ENCODE results near the gene SS18L1. TPM values are rescaled to one million over a fixed set of nuclear protein-coding genes. Genes with fewer than 3 reads are reported as not detected.

SS18L1 gene
- total and polyA plus RNA-seq, 2 experiments from 2014 or later: 6.5 to 32.6 TPM

DNA sequence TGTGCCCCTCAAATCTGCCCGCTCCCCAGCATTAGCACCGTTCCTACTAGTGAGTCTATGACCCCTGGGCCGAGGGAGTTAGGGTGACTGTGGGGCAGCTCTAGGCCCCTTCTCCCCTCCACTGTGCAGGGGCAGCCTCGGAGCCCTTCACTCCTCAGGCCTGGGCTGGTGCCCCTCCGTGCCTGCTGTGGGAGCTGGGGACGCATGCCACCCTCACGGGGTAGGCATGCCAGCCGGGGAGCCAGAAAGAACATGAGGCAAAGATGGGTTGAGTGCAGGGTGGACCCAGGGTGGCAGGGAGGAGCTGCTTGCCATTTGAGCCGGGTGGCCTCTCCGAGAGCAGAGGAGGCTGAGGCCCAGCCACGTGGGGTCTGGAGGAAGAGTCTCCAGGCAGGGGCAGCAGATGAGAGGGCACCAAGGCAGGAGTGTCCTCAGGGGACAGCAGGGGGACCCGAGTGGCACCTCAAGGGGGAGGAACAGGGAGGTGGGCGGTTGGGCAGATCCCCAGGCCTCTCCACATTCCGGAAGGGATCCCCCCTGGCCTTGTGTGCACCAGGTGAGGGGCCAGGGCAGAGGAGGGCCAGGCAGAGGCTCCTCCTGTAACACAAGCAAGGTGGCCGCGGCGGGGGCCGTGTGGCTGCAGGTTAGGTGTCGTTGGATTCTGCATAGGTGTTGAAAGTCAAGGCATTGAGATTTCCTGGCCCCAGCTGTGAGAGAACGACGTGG lies 39.9 kb upstream of the SS18L1 start:
- Mint-ChIP-seq H3K4me3 (no peak overlapping the region), H3K4me1 (peaks cover 8% of the 10 kb centered on the region)

More for the DNA sequence above, 39.9 kb upstream of the SS18L1 start:
- Mint-ChIP-seq H3K27me3 (ENCODE audit: insufficient read depth, low read depth, poor library complexity) (peaks cover 19% of the 10 kb centered on the region), H3K9me3 (peaks cover 27% of the 10 kb centered on the region), H3K27ac (no peak overlapping the region), H3K36me3 (ENCODE audit: low read depth) (peaks cover 5% of the 10 kb centered on the region; the same call in 2 of the 3 replicates)
- ATAC-seq: peak; percentile 19; the same call in 2 of the 3 replicates
- Histone ChIP-seq H3K27me3 (ENCODE audit: insufficient read depth) (no peaks in the 10 kb centered on the region), H3K27ac (ENCODE audit: low read depth) (no peak overlapping the region), H2AFZ (no peak overlapping the region), H3K4me2 (no peak overlapping the region), H3K79me2 (replicated peaks; ENCODE audit: insufficient read depth) (no peaks in the 10 kb centered on the region), H3K4me3 (no peak overlapping the region), H3K4me1 (ENCODE audit: insufficient read depth) (no peaks in the 10 kb centered on the region), H4K20me1 (replicated peaks; ENCODE audit: insufficient read depth) (no peaks in the 10 kb centered on the region), H3F3A (replicated peaks; ENCODE audit: low read depth) (no peaks in the 10 kb centered on the region), H3K9me2 (ENCODE audit: insufficient read depth) (no peaks in the 10 kb centered on the region), H3K36me3 (ENCODE audit: insufficient read depth) (no peaks in the 10 kb centered on the region)
- no peak for DNase-seq (ENCODE audit: low spot score)
- TF ChIP-seq POLR2AphosphoS5 (IDR thresholded peaks at IDR 0.05; ENCODE audit: low read depth) (no peak), NANOG (IDR thresholded peaks at IDR 0.05; ENCODE audit: borderline replicate concordance) (no peak), ZNF462 (CRISPR knock-in tag; IDR thresholded peaks at IDR 0.05) (no peak), EZH2phosphoT487 (IDR thresholded peaks at IDR 0.05; ENCODE audit: unreplicated experiment) (no peak), JUNB (IDR thresholded peaks at IDR 0.05; ENCODE audit: unreplicated experiment) (no peak), STAT1 (IDR thresholded peaks at IDR 0.05; ENCODE audit: unreplicated experiment) (no peak), REST (IDR thresholded peaks at IDR 0.05; ENCODE audit: unreplicated experiment) (no peak), EZH2 (IDR thresholded peaks at IDR 0.05; ENCODE audit: low read depth, unreplicated experiment) (no peak), ETS1 (IDR thresholded peaks at IDR 0.05) (no peak), ZNF114 (CRISPR knock-in tag; IDR thresholded peaks at IDR 0.05) (no peak), ZNF331 (CRISPR knock-in tag; IDR thresholded peaks at IDR 0.05; ENCODE audit: low read depth) (no peak)
- TF ChIP-seq, protein P1, sequence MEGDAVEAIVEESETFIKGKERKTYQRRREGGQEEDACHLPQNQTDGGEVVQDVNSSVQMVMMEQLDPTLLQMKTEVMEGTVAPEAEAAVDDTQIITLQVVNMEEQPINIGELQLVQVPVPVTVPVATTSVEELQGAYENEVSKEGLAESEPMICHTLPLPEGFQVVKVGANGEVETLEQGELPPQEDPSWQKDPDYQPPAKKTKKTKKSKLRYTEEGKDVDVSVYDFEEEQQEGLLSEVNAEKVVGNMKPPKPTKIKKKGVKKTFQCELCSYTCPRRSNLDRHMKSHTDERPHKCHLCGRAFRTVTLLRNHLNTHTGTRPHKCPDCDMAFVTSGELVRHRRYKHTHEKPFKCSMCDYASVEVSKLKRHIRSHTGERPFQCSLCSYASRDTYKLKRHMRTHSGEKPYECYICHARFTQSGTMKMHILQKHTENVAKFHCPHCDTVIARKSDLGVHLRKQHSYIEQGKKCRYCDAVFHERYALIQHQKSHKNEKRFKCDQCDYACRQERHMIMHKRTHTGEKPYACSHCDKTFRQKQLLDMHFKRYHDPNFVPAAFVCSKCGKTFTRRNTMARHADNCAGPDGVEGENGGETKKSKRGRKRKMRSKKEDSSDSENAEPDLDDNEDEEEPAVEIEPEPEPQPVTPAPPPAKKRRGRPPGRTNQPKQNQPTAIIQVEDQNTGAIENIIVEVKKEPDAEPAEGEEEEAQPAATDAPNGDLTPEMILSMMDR (conservative IDR thresholded peaks at IDR 0.05; ENCODE audit: low read depth in 2 of 2): no peak
